WTC11 (cell line): ENCODE results near the gene NT5C1A. TPM values are rescaled to one million over a fixed set of nuclear protein-coding genes. Genes with fewer than 3 reads are reported as not detected.

Experiments used
- ATAC-seq: fragments of 200-7000 bp; cut with Tn5 transposase; 2 replicates; pipeline ENCODE4 v1.10.0; 2021; ENCODE audit warnings: mild to moderate bottlenecking, moderate library complexity
- CTCF ChIA-PET: fragments of 300-600 bp; sonication (Branson Sonifier 250); formaldehyde crosslinking; loops from one replicate; lab custom pipeline; 2021; ENCODE audit warnings: antibody characterized with exemption; lab: Charles Lee
- POLR2A ChIA-PET: fragments of 350-600 bp; sonication (Branson Sonifier 250); formaldehyde crosslinking; loops from one replicate; lab custom pipeline; 2021; ENCODE audit warnings: antibody characterized with exemption; lab: Charles Lee
- DNase-seq: peaks from one replicate; pipeline ENCODE4 v3.0.0; 2021; ENCODE audit warnings: low spot score
- H3K27ac Mint-ChIP-seq: 2 replicates; pipeline ENCODE4 v1.8.0; 2021; ENCODE audit warnings: mixed read lengths
- H3K27me3 Mint-ChIP-seq: 2 replicates; pipeline ENCODE4 v1.8.0; 2021; ENCODE audit warnings: low read depth, mild to moderate bottlenecking, moderate library complexity, mixed read lengths
- H3K36me3 Mint-ChIP-seq: 2 replicates; pipeline ENCODE4 v1.8.0; 2021; ENCODE audit warnings: mixed read lengths
- H3K4me1 Mint-ChIP-seq: 2 replicates; pipeline ENCODE4 v1.8.0; 2022; ENCODE audit warnings: mixed read lengths
- H3K4me3 Mint-ChIP-seq: 2 replicates; pipeline ENCODE4 v1.8.0; 2021; ENCODE audit warnings: mild to moderate bottlenecking, moderate library complexity, mixed read lengths
- H3K9me3 Mint-ChIP-seq: 2 replicates; pipeline ENCODE4 v1.8.0; 2021; ENCODE audit warnings: mixed read lengths
- ATF6 ChIP-seq: sonication (generic); formaldehyde crosslinking; IDR thresholded peaks from 2 replicates; pipeline ENCODE4 v1.8.1; 2023; ENCODE audit warnings: mild to moderate bottlenecking, missing genetic modification reagents
- CREM ChIP-seq: sonication (generic); formaldehyde crosslinking; IDR thresholded peaks from 2 replicates; pipeline ENCODE4 v1.8.1; 2022; ENCODE audit warnings: mild to moderate bottlenecking, missing genetic modification reagents, moderate library complexity
- E2F4 ChIP-seq: sonication (generic); formaldehyde crosslinking; IDR thresholded peaks from 2 replicates; pipeline ENCODE4 v1.8.1; 2022; ENCODE audit warnings: low read depth, mild to moderate bottlenecking, moderate library complexity, missing genetic modification reagents, borderline replicate concordance
- GRHL2 ChIP-seq: fragments of 250-450 bp; sonication (Bioruptor Pico); IDR thresholded peaks from 2 replicates; pipeline ENCODE4 v1.8.0; 2022; ENCODE audit warnings: mild to moderate bottlenecking, moderate library complexity; ENCODE audit not compliant: insufficient replicate concordance, severe bottlenecking
- IRF2 ChIP-seq: sonication (generic); formaldehyde crosslinking; IDR thresholded peaks from 2 replicates; pipeline ENCODE4 v1.8.0; 2022; ENCODE audit warnings: low read depth, missing genetic modification reagents, borderline replicate concordance
- MAX ChIP-seq: sonication (generic); formaldehyde crosslinking; IDR thresholded peaks from 2 replicates; pipeline ENCODE4 v1.8.0; 2022; ENCODE audit warnings: mild to moderate bottlenecking, missing genetic modification reagents
- PRDM15 ChIP-seq: sonication (generic); formaldehyde crosslinking; IDR thresholded peaks from 2 replicates; pipeline ENCODE4 v1.8.0; 2022; ENCODE audit warnings: missing genetic modification reagents
- RORB ChIP-seq: fragments of 250-450 bp; sonication (Bioruptor Pico); IDR thresholded peaks from 2 replicates; pipeline ENCODE4 v1.9.0; 2021; ENCODE audit warnings: mild to moderate bottlenecking
- USF1 ChIP-seq: sonication (generic); formaldehyde crosslinking; IDR thresholded peaks from 2 replicates; pipeline ENCODE4 v1.8.0; 2022; ENCODE audit warnings: mild to moderate bottlenecking, missing genetic modification reagents
- ZNF317 ChIP-seq: sonication (generic); formaldehyde crosslinking; IDR thresholded peaks from 2 replicates; pipeline ENCODE4 v1.8.1; 2023; ENCODE audit warnings: low read depth, mild to moderate bottlenecking, moderate library complexity, missing genetic modification reagents, borderline replicate concordance
- ZNF532 ChIP-seq: fragments of 250-450 bp; sonication (Bioruptor Pico); IDR thresholded peaks from 2 replicates; pipeline ENCODE4 v1.9.0; 2021; ENCODE audit warnings: mild to moderate bottlenecking, borderline replicate concordance
- ZNF671 ChIP-seq: fragments of 250-450 bp; sonication (Bioruptor Pico); IDR thresholded peaks from 2 replicates; pipeline ENCODE4 v1.8.0; 2021; ENCODE audit warnings: mild to moderate bottlenecking
- total RNA-seq: library from RNA; stranded (reverse); gene quantifications from 3 replicates; pipeline ENCODE4 v1.2.3, GENCODE V29; 2021

Gene NT5C1A
- total RNA-seq, 1 experiment from 2014 or later = not detected

GRCh38 chr1:39652554-39652953 lies 19.4 kb downstream of the NT5C1A start:
- TF ChIP-seq RORB (no peak), GRHL2 (CRISPR knock-in tag) (no peak), USF1 (no peak), ATF6 (CRISPR knock-in tag) (no peak), IRF2 (CRISPR knock-in tag) (no peak), ZNF317 (CRISPR knock-in tag) (no peak), PRDM15 (no peak), E2F4 (CRISPR knock-in tag) (no peak)
- ATAC-seq (no peak), DNase-seq (no peak)
- POLR2A ChIA-PET = no interaction called here
- CTCF ChIA-PET = interaction anchor here (0.7 to 5.9 kb wide), 7 partner anchors 15 to 147 kb away, joined by 3 to 86 read pairs (median 6); partner anchors contain the start of gene NT5C1A
- peaks cover 5% of the 10 kb centered on the region; the same call in 1 of the 2 replicates for H3K4me1 Mint-ChIP-seq
- no peak overlapping the region for H3K27ac Mint-ChIP-seq
- H3K4me3 Mint-ChIP-seq = no peak overlapping the region
- peaks cover 71% of the 10 kb centered on the region for H3K27me3 Mint-ChIP-seq
- no peaks in the 10 kb centered on the region for H3K9me3 Mint-ChIP-seq
- H3K36me3 Mint-ChIP-seq = no peaks in the 10 kb centered on the region

GRCh38 chr1:39652105-39652504 lies 19.8 kb downstream of the NT5C1A start:
- no peak overlapping the region for H3K4me3 Mint-ChIP-seq
- H3K4me1 Mint-ChIP-seq = peaks cover 5% of the 10 kb centered on the region; the same call in 1 of the 2 replicates
- TF ChIP-seq ZNF671 (no peak), RORB (no peak), MAX (CRISPR knock-in tag) (no peak), ZNF532 (CRISPR knock-in tag) (no peak), CREM (no peak)
- ChIA-PET CTCF (interaction anchor here (0.7 to 5.9 kb wide), 5 partner anchors 14 to 148 kb away, joined by 3 to 86 read pairs (median 6); partner anchors contain the start of gene NT5C1A), POLR2A (no interaction called here)
- no peaks in the 10 kb centered on the region for H3K36me3 Mint-ChIP-seq
- ATAC-seq = no peak
- H3K27ac Mint-ChIP-seq = no peak overlapping the region
- no peaks in the 10 kb centered on the region for H3K9me3 Mint-ChIP-seq
- peaks cover 71% of the 10 kb centered on the region for H3K27me3 Mint-ChIP-seq
- no peak for DNase-seq
